MV-4-11 (cell line): Measurements from ENCODE around the gene CDCA3.
"Not testable (repeated sequence)": the region's sequence is repeated elsewhere in the genome, so short reads cannot be mapped to it uniquely, and the experiment has no call there.

ENCODE experiments used
- DNase-seq: peaks from one replicate; lab custom pipeline; 2025; lab: John Stamatoyannopoulos, UW

Gene CDCA3

GRCh38 chr12:6872073-6873048, 21.3 kb upstream of the CDCA3 start:
- peak; percentile 60 for DNase-seq

DNA sequence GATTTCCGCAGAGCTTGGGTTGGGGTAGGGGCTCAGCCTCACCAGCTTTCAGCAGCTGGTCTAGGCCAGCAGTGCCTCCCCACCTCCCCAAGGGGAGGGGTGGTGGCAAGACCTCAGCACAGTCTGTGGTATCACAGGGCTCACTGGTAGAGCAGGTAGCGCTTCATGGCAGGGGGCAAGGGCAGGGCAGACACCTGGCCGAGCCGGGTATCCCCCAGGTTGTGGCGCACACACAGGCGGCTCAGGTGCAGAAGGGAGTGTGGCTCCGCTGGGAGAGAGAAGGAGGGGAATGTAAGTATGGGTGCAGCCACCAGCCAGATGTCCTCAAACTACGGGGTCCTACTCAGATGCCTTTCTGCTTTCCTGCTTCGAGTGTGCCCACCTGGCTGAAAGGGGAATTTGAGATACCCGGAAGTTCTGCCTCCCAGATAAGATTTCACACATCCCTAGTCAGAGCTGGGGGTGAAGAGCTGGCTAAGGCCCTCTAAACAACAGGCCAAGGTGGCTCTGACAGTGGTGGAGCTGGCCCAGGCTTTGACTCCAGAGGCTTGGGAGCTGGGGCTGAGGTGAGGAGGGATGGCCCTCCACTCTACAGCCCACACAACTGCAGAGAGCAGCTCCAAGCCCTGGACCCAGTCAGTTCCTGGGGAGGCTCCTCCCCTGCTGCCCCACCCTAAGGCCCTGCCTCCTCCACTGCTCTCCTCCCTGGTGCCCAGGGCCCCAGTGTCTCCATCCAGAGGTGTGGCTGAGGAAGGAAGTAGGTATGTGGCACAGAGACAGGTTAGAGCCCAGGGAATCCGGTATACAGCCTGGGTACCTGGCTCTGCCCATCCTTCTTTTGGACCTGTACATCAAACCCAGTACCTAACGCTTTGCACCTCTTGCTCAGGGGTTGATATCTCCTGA, 20.2 kb upstream of the CDCA3 start:
- DNase-seq = peak; percentile 34

- DNase-seq = not testable (repeated sequence)
These were observed 19.2 kb upstream of the CDCA3 start for GRCh38 chr12:6870304-6870703.

DNA sequence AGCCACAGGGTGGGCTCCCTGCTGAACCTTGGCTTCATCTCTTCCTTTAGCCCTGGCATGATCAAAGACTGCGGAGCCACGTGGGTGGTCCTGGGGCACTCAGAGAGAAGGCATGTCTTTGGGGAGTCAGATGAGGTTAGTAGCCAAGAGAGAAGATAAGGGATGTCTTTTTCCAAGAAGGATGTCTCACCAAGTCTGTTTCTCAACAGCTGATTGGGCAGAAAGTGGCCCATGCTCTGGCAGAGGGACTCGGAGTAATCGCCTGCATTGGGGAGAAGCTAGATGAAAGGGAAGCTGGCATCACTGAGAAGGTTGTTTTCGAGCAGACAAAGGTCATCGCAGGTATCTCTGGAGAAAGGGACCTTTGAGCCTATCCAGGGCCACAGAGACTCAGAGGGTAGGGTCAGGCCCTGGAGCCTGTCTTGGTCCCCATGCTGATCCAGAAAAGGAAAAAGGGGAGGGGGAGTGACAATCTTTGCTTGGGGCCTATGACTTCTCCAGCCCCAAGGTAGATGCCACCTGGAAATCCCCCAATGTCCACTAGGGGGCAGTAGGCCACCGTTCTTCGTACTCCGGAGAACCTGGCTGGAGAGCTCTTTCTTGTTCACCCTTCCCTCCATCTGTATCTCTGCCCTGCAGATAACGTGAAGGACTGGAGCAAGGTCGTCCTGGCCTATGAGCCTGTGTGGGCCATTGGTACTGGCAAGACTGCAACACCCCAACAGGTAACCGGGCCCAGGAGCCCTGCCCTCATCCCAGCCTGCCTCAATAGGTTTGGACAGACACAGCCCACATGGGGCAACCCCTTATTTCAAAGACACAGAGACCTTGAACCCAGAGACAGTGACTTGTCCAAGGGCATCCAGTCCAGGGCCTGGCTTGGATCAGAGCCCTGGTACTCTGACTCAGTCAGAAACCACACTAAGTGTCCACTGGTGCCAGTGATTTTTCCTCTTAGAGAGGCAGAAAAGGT, 18.2 kb upstream of the CDCA3 start:
- peak; percentile 62 for DNase-seq

GRCh38 chr12:6868211-6869048, 17.3 kb upstream of the CDCA3 start:
- DNase-seq = no peak

DNA sequence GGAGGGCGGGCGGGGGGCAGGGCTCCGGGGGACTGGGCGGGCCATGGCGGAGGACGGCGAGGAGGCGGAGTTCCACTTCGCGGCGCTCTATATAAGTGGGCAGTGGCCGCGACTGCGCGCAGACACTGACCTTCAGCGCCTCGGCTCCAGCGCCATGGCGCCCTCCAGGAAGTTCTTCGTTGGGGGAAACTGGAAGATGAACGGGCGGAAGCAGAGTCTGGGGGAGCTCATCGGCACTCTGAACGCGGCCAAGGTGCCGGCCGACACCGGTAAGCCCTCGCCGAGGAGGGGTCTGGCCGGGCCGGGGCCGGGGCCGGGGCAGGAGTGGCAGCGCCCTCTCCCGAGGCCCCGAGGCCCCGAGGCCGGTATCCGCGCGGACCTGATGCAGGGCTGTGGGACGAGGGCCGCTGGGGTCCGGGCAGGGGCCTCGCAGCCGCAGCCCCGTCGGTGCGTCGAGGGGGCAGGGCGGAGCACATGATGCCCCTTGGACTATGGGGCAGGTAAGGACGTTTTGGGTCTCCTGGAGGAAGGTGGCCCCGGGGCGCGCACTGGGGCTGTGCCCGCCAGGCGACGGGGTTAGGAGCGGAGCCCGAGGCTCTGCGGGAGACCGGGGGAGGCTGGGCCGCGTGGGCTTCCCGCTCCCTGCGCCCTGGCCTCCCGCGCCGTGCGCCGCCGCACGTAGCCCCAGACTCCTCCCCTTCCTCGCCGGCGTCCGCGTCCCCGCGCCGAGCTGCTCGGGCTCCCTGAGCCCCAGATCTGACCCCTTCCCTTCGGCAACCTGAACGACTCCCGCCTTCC, 16.5 kb upstream of the CDCA3 start, which contains the start of gene TPI1:
TPI1 (plus strand) TSS at position 119 of the 798 bp plus-strand sequence; CDS start at position 155, 36 bp downstream.
- peak; percentile 74 for DNase-seq

DNA sequence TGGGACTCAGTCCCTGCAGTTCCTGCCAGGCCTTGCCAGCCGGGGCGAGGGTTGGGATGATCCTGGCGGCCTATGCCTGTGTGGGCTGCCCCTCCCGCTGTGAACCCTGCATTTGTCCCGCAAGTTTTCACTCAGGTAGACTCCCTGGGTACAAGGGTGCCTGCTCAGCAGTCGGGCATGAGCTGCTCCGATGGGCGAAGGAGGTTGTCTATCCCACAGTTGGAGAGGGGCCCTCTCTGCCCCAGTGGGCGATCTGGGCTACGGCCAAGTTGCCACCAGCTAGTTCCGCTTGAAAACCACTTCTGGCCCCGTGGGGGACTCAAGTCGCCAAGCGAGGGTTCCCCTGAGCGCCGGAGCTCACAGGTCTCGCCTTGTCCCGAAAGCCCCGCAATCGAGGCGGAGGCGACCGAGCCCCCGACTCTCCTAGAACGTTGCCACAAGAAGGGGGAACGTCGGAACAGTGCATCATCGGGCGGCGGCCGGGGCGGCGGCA, 15.9 kb upstream of the CDCA3 start:
- peak; percentile 74 for DNase-seq

DNA sequence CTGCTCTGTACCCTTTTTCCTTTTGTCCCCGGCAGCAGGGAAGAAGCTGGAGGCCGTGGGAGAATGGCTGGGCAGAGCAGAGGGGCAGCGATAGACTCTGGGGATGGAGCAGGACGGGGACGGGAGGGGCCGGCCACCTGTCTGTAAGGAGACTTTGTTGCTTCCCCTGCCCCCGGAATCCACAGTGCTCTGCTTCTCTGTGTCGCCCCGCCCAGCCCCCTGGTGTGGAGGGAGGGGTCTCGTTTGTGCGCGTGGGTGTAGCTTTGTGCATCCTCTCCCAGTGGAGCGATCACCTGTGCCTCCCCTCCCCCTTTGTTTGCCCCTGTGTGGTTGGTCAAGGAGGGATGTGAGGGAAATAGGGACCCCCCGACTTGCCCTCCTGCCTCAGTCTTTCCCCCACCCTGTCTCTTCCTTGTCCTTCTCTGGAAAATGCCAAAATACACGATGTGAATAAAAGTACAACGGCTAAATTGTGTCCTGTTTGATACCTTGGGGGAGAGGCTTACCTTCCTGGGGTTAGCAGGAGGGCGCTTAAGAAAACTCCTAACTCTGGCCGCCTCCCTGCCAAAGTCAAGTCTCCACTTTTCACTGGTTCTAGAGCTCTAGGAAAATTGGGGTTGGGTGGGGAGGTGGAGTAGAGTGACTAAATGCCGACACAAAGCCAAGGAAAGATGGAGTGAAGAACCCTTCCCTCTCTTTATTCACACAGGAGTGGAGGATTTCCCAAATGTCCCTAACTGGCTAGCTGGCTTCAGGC, 15.3 kb upstream of the CDCA3 start:
- DNase-seq = no peak

- not testable (repeated sequence) for DNase-seq
These were observed 14.2 kb upstream of the CDCA3 start for GRCh38 chr12:6865307-6865706.

DNA sequence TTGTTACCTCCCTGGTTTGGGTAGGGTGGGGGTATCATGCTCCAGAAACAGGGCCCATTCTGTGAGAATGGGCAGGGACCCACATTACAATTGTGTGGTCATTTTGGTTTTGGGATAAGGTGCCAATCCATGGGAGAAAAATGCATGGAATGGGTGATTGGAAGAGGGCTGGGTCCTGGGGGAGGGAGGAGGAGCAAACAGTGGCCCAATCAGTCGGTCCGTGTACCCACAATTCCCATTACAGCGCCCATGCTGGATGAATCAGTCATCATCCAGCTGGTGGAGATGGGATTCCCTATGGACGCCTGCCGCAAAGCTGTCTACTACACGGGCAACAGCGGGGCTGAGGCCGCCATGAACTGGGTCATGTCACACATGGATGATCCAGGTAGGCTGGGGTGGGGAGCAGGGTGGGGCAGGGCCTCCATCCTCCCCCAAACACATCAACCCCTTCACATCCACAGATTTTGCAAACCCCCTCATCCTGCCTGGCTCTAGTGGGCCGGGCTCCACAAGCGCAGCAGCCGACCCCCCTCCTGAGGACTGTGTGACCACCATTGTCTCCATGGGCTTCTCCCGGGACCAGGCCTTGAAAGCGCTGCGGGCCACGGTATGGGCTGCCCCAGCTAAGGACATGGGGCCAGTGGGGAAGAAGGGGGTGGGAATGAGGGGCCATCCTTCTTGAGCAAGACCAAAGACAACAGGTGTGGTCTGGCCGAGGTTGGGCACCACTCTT, 12.7 kb upstream of the CDCA3 start:
- no peak for DNase-seq

DNA sequence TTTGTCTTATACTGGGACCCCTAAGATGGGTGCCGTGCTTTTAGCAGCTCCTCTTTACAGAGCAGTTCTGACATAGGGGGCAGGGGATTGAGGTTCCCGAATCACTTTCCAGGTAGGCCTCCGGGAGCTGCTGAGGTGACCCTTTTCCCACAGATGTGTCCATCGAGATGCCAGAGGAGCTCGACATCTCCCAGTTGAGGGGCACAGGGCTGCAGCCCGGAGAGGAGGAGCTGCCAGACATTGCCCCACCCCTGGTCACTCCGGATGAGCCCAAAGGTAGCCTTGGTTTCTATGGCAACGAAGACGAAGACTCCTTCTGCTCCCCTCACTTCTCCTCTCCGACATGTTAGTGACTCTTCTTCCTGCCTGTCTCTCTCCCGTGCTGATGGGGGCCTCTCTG, 11.9 kb upstream of the CDCA3 start:
- no peak for DNase-seq

GRCh38 chr12:6861391-6861790, 10.3 kb upstream of the CDCA3 start:
- DNase-seq = no peak

DNA sequence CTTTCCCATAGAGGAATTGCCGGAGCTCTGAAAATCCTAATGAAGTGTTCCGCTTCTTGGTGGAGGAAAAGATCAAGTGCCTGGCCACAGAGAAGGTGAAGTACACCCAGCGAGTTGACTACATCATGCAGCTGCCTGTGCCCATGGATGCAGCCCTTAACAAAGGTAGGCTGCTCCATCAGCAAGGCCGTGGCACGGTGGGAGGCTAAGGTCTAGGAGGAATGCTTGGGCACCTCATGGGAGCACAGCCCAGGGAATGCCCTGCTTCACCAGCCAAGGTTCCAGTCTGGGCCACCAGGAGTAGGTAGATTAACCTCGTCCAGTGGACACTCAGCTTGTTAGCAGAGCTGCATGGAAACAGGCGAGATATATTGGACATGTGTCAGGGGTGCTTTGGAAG, 9.9 kb upstream of the CDCA3 start:
- DNase-seq = no peak

GRCh38 chr12:6860116-6860515, 9.0 kb upstream of the CDCA3 start:
- DNase-seq = no peak

GRCh38 chr12:6858799-6859198, 7.7 kb upstream of the CDCA3 start:
- no peak for DNase-seq

GRCh38 chr12:6855322-6855721, 4.2 kb upstream of the CDCA3 start:
- DNase-seq = no peak

- no peak for DNase-seq
These were observed 3.0 kb upstream of the CDCA3 start for GRCh38 chr12:6854036-6854435.

GRCh38 chr12:6853626-6854025, 2.5 kb upstream of the CDCA3 start:
- no peak for DNase-seq
